Stimulated activated CD4-positive, alpha-beta T cell treated with anti-CD3 and anti-CD28 coated beads, Interleukin-1b, Interleukin-23, amount 100 ng/mL, for 48 hours (primary cell): ENCODE measurements around the gene PKM.

Source experiments
- DNase-seq: peaks from one replicate; pipeline ENCODE4 v3.0.0-alpha.2; 2020

Gene PKM

GRCh38 chr15:72233769-72234168 is 2.8 kb upstream of the PKM start:
- no peak for DNase-seq

DNA sequence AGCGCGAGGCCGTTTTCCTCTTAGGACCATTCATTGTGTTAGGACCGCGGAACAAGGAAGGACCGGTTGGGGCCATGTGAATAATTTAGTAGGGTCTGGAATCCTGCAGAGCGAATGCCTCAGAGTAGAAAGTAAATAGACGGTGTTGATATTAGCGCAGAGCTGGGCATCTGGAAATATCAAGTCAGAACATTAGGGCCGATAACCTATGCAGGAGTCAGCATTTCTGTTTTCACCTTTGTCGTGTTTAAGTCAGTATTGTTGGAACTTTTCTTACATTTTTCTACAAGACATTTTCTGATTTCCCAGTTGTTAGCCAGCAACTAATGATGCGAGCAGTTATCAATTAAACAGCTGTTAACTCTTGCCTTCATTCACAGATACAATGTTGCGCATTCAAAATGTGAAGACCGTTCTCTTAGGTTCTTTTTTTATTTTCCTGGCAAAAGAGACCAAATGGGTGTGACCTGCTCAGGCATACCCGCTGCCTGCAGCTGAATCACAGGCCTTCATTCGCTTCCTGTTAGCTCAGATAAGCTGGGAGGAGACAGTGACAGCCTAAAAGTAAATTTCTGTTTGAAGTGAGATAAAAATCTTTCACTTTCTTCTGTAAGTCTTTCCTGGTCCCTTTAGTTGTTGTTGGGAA is 966 bp upstream of the PKM start:
- DNase-seq, result peak; percentile 55

GRCh38 chr15:72230197-72231065 is 559 bp downstream of the PKM start:
- peak; percentile 89 for DNase-seq

GRCh38 chr15:72229947-72230196 is 1.1 kb downstream of the PKM start:
- DNase-seq, result no peak

GRCh38 chr15:72229076-72229946 is 1.7 kb downstream of the PKM start:
- DNase-seq, result peak; percentile 43

DNA sequence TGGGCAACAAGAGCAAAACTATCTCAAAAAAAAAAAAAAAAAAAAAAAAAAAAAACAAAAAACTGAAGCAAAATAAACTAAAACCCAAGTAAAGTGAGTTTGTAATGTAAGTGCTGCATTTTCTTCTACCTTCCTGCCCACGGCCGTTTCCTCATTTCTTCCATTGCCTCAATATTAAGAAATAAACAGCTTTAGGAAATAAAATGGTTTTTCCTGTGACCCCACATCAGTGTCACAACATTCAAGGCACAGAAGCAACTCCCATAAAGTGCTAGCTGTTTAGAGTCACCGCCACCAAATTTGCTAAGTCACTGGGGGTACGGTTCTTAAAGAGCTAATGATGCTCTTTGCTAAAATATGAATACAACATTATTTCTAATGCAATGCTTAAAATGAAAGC is 3.3 kb downstream of the PKM start:
- no peak for DNase-seq

- DNase-seq, result peak; percentile 74
Measured at GRCh38 chr15:72227192-72227586, 3.8 kb downstream of the PKM start.

- no peak for DNase-seq
Measured at GRCh38 chr15:72223278-72223677, 7.7 kb downstream of the PKM start.

GRCh38 chr15:72222393-72222792 is 8.6 kb downstream of the PKM start:
- DNase-seq, result no peak

DNA sequence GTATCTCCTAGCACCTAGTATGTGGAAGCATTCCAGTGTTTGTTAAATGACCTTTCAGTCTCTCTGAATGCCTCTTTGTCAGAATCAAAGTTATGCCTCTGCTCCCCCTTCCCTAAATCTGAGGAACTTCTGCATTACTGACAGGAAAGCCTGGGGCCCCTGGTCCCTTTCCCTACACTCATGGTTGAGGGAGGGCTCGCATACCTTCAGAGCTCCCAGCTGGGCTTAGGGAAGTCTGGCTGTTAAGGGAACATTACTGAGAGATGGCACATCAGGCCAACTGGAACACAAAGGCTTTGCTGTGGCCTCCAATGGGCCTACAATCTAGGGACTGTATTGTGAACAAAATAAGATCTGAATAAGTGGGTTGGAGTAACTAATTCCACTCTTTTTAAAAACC is 10.3 kb downstream of the PKM start:
- no peak for DNase-seq

DNA sequence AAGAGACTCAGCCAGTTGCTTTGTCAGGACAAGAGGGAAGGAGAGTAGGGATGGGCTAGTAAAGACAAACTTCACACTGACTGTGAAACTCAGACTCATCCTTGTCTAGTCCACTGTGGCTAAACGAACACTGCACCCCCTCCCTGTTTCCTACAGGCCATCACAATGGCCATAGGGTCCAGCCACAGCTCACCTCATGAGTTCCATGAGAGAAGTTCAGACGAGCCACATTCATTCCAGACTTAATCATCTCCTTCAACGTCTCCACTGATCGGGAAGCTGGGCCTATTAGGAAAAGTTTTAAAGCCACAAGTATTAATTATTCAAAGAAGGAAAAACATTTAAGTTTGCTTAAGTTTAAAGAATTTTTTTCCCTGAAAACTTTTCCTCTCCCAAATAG is 13.8 kb downstream of the PKM start:
- DNase-seq, result no peak

DNA sequence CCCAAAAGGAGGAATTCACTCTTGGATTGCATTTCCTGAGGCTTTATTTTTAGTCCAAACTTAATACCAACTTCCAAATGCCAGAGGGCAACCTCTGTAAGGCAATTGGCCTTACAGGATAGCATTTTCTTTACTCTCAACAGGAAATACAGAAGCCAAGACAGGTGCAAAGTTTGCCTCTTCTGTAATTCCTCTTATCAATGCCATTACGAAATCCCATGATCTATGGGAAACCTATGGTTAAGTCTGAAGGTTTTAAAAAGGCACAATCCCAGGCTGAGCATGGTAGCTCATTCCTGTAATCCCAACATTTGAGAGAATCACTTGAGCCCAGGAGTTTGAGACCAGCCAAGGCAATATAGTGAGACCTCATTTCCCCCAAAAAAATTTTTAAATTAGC is 14.9 kb downstream of the PKM start:
- DNase-seq, result no peak

DNA sequence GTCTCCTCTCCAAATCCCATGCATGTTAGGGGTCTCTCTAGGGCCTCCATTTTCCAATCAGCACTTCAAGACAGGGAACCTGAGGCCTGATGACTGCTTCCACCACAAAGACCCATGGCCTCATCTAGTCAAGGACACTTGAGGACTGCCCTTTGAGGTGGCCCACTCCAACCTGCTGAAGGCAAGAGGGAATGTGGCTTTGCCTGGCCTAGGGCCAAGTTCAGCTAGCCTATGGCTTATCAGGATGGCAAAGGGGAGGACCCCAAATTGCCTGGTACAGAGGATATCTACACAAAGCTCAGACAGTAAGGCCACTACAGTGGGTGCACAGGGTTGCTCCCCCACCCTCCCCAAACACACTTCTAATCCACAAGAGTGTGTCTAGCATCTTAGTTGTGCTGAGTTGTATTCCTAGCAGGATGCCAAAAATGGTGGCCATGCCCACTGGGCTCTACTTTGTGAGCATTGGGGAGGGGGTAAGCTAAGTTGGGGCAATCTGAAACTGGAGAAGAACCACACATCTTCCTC is 23.4 kb downstream of the PKM start:
- DNase-seq, result no peak

DNA sequence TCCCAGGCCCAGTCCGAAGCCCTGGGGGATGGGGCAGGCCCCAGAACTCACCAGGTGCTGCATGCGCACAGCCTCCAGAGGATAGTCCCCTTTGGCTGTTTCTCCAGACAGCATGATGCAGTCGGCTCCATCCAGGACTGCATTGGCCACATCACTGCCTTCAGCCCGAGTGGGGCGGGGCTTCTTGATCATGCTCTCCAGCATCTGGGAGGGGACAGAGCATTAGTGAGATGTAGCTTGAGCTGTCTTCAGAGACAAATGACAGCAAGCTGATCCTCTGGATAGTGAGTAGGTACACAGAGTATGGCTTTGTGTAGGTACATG is 24.4 kb downstream of the PKM start:
- DNase-seq, result no peak

- no peak for DNase-seq
Measured at GRCh38 chr15:72205896-72206676, 24.9 kb downstream of the PKM start.

DNA sequence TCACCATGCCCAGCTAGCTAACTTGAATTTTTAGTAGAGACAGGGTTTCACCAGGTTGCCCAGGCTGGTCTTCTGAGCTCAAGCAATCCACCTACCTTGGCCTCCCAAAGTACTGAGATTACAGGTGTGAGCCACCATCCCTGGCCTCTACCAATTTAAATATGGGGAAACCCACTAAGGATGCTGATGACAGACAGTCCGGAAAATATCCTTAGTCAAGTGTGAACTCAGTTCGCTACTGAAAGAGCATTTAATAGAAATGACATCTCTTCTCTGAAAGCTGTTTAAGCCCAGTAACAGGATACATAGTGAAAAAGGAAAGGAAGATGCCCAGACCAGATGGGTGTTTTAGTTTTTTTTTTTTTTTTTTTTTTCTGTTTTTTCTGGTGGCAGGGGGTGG is 25.7 kb downstream of the PKM start:
- DNase-seq, result no peak

DNA sequence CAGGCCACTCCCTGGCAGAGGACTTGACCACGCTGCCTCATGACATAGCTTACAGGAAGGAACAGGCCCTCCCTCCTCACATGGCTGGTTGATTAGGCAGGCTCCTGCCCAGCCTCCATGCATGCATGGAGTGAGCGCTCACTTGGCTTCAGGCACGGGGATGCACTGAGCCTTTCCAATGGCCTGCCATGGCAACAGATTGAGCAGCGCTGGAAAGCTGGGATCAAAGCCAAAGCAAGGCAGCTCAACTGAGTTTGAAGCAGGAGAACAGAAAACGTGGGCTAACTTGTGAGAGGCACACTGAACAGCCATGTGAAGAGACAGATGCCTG is 27.5 kb downstream of the PKM start:
- DNase-seq, result no peak

GRCh38 chr15:72202801-72203506 is 28.0 kb downstream of the PKM start:
- no peak for DNase-seq

DNA sequence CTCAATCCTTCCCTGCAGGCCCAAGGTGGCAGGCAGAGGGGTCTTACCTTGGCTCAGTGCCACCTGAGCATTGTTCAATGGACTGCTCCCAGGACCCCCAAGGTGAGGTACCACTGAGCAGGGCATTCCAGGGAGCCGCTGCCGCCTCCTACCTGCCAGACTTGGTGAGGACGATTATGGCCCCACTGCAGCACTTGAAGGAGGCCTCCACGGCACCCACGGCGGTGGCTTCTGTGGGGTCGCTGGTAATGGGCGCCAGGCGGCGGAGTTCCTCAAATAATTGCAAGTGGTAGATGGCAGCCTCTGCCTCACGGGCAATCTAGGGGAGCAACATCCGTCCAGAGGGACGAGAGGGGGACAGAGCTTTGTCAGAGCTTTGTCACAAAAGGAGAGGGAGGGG is 28.7 kb downstream of the PKM start:
- DNase-seq, result no peak

DNA sequence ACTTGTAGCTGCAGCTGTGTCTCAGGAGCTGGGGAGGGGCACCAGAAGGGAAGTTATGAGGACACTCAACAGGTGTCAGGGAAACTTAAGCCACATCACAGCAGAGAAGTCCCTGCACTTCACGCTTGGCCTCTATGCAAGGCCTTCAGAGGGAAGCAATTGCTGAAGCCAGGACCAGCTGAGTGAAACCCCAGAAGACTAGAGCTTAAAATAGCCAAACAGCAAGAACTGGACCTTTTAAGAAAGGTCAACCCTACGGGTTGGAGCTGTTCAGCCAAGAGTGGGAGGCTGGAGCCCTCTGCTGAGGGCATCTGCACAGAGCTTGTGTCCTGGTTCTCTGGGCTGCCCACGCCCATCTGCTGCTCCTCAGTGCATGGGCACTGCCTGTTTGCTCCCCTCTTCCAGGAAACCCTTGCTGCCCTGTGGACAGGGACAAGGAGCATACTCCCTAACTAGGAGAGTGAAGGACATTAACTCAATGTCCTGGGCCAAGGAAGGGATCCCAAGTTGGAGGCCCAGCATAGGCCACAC is 29.5 kb downstream of the PKM start:
- no peak for DNase-seq

DNA sequence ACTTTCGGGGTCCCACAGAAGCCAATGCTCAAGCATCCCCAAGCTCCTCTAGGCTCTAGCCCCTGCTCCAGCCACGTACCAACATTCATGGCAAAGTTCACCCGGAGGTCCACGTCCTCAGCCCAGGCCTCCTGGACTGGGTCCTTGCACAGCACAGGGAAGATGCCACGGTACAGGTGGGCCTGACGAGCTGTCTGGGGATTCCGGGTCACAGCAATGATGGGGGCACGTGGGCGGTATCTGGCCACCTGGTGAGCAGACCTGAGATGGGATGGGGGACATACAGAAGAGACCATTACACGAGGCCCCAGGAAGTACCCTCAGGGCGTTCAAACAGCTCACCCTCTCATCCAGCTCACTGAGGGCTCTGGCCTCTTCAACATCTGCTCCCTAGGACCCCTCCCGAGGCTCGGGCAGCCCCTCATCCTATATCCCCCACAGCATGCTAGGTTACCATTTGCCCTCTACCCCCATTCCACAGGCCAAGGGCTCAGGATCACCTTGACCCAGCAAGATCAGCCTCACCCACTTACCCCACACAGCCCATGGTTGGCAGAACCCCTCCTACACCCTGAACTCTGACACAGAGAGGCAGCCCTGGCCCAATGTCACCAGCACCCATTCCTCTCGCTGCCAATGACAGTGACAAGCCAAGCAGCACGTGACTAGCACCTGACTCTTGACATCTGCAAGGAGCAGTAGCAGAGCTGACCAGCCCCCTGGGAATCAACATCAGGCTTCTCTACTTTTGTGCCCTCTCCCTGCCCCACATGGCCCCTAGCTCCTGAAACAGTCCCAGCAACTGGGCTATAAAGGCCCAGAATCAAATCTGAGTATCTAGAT is 30.4 kb downstream of the PKM start:
- DNase-seq, result no peak
